ENCODE results near the gene KIF26B. TPM values are rescaled to one million over a fixed set of nuclear protein-coding genes. Genes with fewer than 3 reads are reported as not detected.

The KIF26B gene
- total RNA-seq, 1 donor from 2014 or later: 5.1 TPM

GRCh38 chr1:245292553-245292952, 137.8 kb downstream of the KIF26B start:
- Mint-ChIP-seq H3K27me3 (peaks cover 4% of the 10 kb centered on the region), H3K9me3 (ENCODE audit: low read depth) (no peaks in the 10 kb centered on the region), H3K27ac (no peak overlapping the region), H3K36me3 (ENCODE audit: insufficient read depth) (peaks cover 1% of the 10 kb centered on the region), H3K4me1 (ENCODE audit: low read depth) (no peaks in the 10 kb centered on the region), H3K4me3 (ENCODE audit: low read depth) (no peak overlapping the region)
- TF ChIP-seq CTCF (IDR thresholded peaks at IDR 0.05; ENCODE audit: unreplicated experiment): no peak
- no peak for DNase-seq (ENCODE audit: low spot score, unreplicated experiment)

GRCh38 chr1:245294020-245294419, 139.2 kb downstream of the KIF26B start:
- no peak overlapping the region for H3K4me3 Mint-ChIP-seq (ENCODE audit: low read depth)
- no peak for DNase-seq (ENCODE audit: low spot score, unreplicated experiment)
- no peaks in the 10 kb centered on the region for H3K9me3 Mint-ChIP-seq (ENCODE audit: low read depth)
- H3K36me3 Mint-ChIP-seq (ENCODE audit: insufficient read depth): peaks cover 1% of the 10 kb centered on the region
- H3K4me1 Mint-ChIP-seq (ENCODE audit: low read depth): no peaks in the 10 kb centered on the region
- H3K27me3 Mint-ChIP-seq: peaks cover 4% of the 10 kb centered on the region
- H3K27ac Mint-ChIP-seq: no peak overlapping the region
- TF ChIP-seq CTCF (IDR thresholded peaks at IDR 0.05; ENCODE audit: unreplicated experiment): no peak

- no peak for TF ChIP-seq CTCF (IDR thresholded peaks at IDR 0.05; ENCODE audit: unreplicated experiment)
- no peak for DNase-seq (ENCODE audit: low spot score, unreplicated experiment)
- Mint-ChIP-seq H3K4me1 (ENCODE audit: low read depth) (peaks cover 9% of the 10 kb centered on the region), H3K36me3 (ENCODE audit: insufficient read depth) (peaks cover 1% of the 10 kb centered on the region), H3K27ac (no peak overlapping the region), H3K27me3 (no peaks in the 10 kb centered on the region), H3K4me3 (ENCODE audit: low read depth) (no peak overlapping the region), H3K9me3 (ENCODE audit: low read depth) (no peaks in the 10 kb centered on the region)
Measured at GRCh38 chr1:245298781-245299180, 144.0 kb downstream of the KIF26B start.

GRCh38 chr1:245301162-245301580, 146.4 kb downstream of the KIF26B start:
- DNase-seq (ENCODE audit: low spot score, unreplicated experiment): no peak
- Mint-ChIP-seq H3K36me3 (ENCODE audit: insufficient read depth) (peaks cover 1% of the 10 kb centered on the region), H3K27ac (no peak overlapping the region), H3K4me1 (ENCODE audit: low read depth) (peaks cover 9% of the 10 kb centered on the region), H3K27me3 (no peaks in the 10 kb centered on the region), H3K9me3 (ENCODE audit: low read depth) (peaks cover 3% of the 10 kb centered on the region), H3K4me3 (ENCODE audit: low read depth) (no peak overlapping the region)
- TF ChIP-seq CTCF (IDR thresholded peaks at IDR 0.05; ENCODE audit: unreplicated experiment): no peak

- Mint-ChIP-seq H3K27me3 (no peaks in the 10 kb centered on the region), H3K4me1 (ENCODE audit: low read depth) (peaks cover 9% of the 10 kb centered on the region), H3K9me3 (ENCODE audit: low read depth) (peaks cover 3% of the 10 kb centered on the region), H3K36me3 (ENCODE audit: insufficient read depth) (no peaks in the 10 kb centered on the region), H3K27ac (no peak overlapping the region), H3K4me3 (ENCODE audit: low read depth) (no peak overlapping the region)
- DNase-seq (ENCODE audit: low spot score, unreplicated experiment): no peak
- no peak for TF ChIP-seq CTCF (IDR thresholded peaks at IDR 0.05; ENCODE audit: unreplicated experiment)
Measured at GRCh38 chr1:245301921-245302320, 147.1 kb downstream of the KIF26B start.

Data from progenitor cell of endocrine pancreas (in vitro differentiated cells).